PC-3 (cell line): ENCODE results near the gene SHROOM3. TPM values are rescaled to one million over a fixed set of nuclear protein-coding genes. Genes with fewer than 3 reads are reported as not detected.

Experiments
- ATAC-seq: fragments of 200-7000 bp; cut with Tn5 transposase; 2 replicates; pipeline ENCODE4 v1.9.1; 2020; ENCODE audit warnings: mild to moderate bottlenecking, moderate library complexity
- BruUV-seq: library from RNA; stranded (reverse); fragments of 400-500 nt; replicated peaks from 2 replicates; lab custom pipeline; 2021; lab: Mats Ljungman, UMichigan
- CTCF ChIA-PET: fragments of 300-600 bp; sonication (Branson Sonifier 250); formaldehyde crosslinking; loops from one replicate; lab custom pipeline; 2022; ENCODE audit warnings: antibody characterized with exemption; lab: Charles Lee
- POLR2A ChIA-PET: fragments of 300-600 bp; sonication (Branson Sonifier 250); formaldehyde crosslinking; loops from one replicate; lab custom pipeline; 2022; ENCODE audit warnings: antibody characterized with exemption; ENCODE audit not compliant: unreplicated experiment; lab: Charles Lee
- DNase-seq: peaks from one replicate; pipeline ENCODE4 v3.0.0-alpha.2; 2015
- H2AFZ ChIP-seq: fragments of 300-600 bp; sonication (generic); 2 replicates; pipeline ENCODE4 v1.6.0; 2016; ENCODE audit warnings: antibody characterized with exemption, low read length
- H3F3A ChIP-seq: fragments of 300-600 bp; sonication (generic); one replicate; pipeline ENCODE4 v1.6.0; 2017; ENCODE audit warnings: antibody characterized with exemption, low read length, control low read depth, mild to moderate bottlenecking; ENCODE audit not compliant: unreplicated experiment
- H3K27ac ChIP-seq: fragments of 300-600 bp; sonication (generic); 2 replicates; pipeline ENCODE4 v1.5.1; 2016; ENCODE audit warnings: mild to moderate bottlenecking, low read length
- H3K27me3 ChIP-seq: fragments of 300-600 bp; sonication (generic); 2 replicates; pipeline ENCODE4 v1.6.1; 2016; ENCODE audit warnings: low read length, mixed read lengths
- H3K36me3 ChIP-seq: fragments of 300-600 bp; sonication (generic); 2 replicates; pipeline ENCODE4 v1.6.1; 2016; ENCODE audit warnings: low read depth, mixed run types, low read length, mixed read lengths
- H3K4me1 ChIP-seq: fragments of 300-600 bp; sonication (generic); 2 replicates; pipeline ENCODE4 v1.5.1; 2016; ENCODE audit warnings: low read length; ENCODE audit not compliant: insufficient read depth
- H3K4me2 ChIP-seq: fragments of 300-600 bp; sonication (generic); 2 replicates; pipeline ENCODE4 v1.6.0; 2016; ENCODE audit warnings: low read length
- H3K4me3 ChIP-seq: fragments of 300-600 bp; sonication (generic); 2 replicates; pipeline ENCODE4 v1.5.1; 2016; ENCODE audit warnings: mild to moderate bottlenecking, low read length, mixed read lengths
- H3K79me2 ChIP-seq: fragments of 300-600 bp; sonication (generic); 2 replicates; pipeline ENCODE4 v1.6.1; 2017; ENCODE audit warnings: low read length, mixed read lengths
- H3K9ac ChIP-seq: fragments of 300-600 bp; sonication (generic); 2 replicates; pipeline ENCODE4 v1.6.0; 2016; ENCODE audit warnings: mild to moderate bottlenecking, low read length
- H3K9me2 ChIP-seq: fragments of 300-600 bp; sonication (generic); replicated peaks from 2 replicates; pipeline ENCODE4 v1.6.1; 2016; ENCODE audit warnings: mixed run types, low read length, mixed read lengths
- H3K9me3 ChIP-seq: fragments of 300-600 bp; sonication (generic); 2 replicates; pipeline ENCODE4 v1.6.1; 2016; ENCODE audit warnings: low read length, mixed read lengths
- H4K20me1 ChIP-seq: fragments of 300-600 bp; sonication (generic); 2 replicates; pipeline ENCODE4 v1.6.1; 2016; ENCODE audit warnings: low read length, mixed read lengths
- CTCF ChIP-seq: fragments of 300-600 bp; sonication (generic); conservative IDR thresholded peaks from 2 replicates; pipeline ENCODE4 v1.5.1; 2017; ENCODE audit warnings: antibody characterized with exemption, low read depth, mild to moderate bottlenecking, low read length
- EZH2 ChIP-seq: fragments of 300-600 bp; sonication (generic); IDR thresholded peaks from one replicate; pipeline ENCODE4 v1.6.1; 2017; ENCODE audit warnings: antibody characterized with exemption, mild to moderate bottlenecking, low read length; ENCODE audit not compliant: unreplicated experiment
- EZH2phosphoT487 ChIP-seq: fragments of 300-600 bp; sonication (generic); IDR thresholded peaks from 2 replicates; pipeline ENCODE4 v1.6.1; 2018; ENCODE audit warnings: mild to moderate bottlenecking, antibody characterized with exemption, low read length, borderline replicate concordance
- intact Hi-C: fragments of 100-400 bp; cut with micrococcal nuclease; formaldehyde crosslinking; loops from 2 replicates; pipeline ENCODE4 v1.9.0; 2023
- total RNA-seq: library from RNA; depleted of rRNA; stranded (reverse); fragments of >200 nt; gene quantifications from 2 replicates; pipeline ENCODE4 v1.2.3, GENCODE V29; 2014

SHROOM3 gene
- total RNA-seq, 1 experiment from 2014 or later = 27.8 TPM

- H3K4me1 ChIP-seq = peaks cover 12% of the 10 kb centered on the region
- H3K9me3 ChIP-seq = no peaks in the 10 kb centered on the region
- CTCF ChIA-PET = no interaction called here
- no peak for ATAC-seq
- intact Hi-C loops = loop anchor here (10.0 kb wide), 1 partner anchor 157 kb away; the partner anchor contains the start of gene SEPTIN11
- H3K9me2 ChIP-seq = no peaks in the 10 kb centered on the region
- no peak overlapping the region for H3K4me2 ChIP-seq
- POLR2A ChIA-PET = no interaction called here
- H3K27ac ChIP-seq = no peak overlapping the region
- DNase-seq = no peak
- no peaks in the 10 kb centered on the region for H3K36me3 ChIP-seq
- no peaks in the 10 kb centered on the region for H4K20me1 ChIP-seq
- no peak overlapping the region for H3K9ac ChIP-seq
- H3F3A ChIP-seq = no peaks in the 10 kb centered on the region
- H3K27me3 ChIP-seq = no peaks in the 10 kb centered on the region
- no peak overlapping the region for H3K4me3 ChIP-seq
- no TSS peak for BruUV-seq
- no peaks in the 10 kb centered on the region for H3K79me2 ChIP-seq
- H2AFZ ChIP-seq = no peak overlapping the region
- TF ChIP-seq EZH2 = no peak
- no peak for TF ChIP-seq CTCF
- TF ChIP-seq EZH2phosphoT487 = no peak
Observed at GRCh38 chr4:76787898-76788297, 352.9 kb downstream of the SHROOM3 start.

GRCh38 chr4:76790377-76790776 lies 355.3 kb downstream of the SHROOM3 start:
- DNase-seq (no peak), ATAC-seq (no peak)
- H3F3A ChIP-seq = no peaks in the 10 kb centered on the region
- BruUV-seq = no TSS peak
- no peaks in the 10 kb centered on the region for H4K20me1 ChIP-seq
- H3K4me1 ChIP-seq = no peaks in the 10 kb centered on the region
- no peaks in the 10 kb centered on the region for H3K9me2 ChIP-seq
- H3K27ac ChIP-seq = no peak overlapping the region
- H3K9me3 ChIP-seq = no peaks in the 10 kb centered on the region
- no peak overlapping the region for H2AFZ ChIP-seq
- H3K9ac ChIP-seq = no peak overlapping the region
- H3K79me2 ChIP-seq = no peaks in the 10 kb centered on the region
- TF ChIP-seq EZH2phosphoT487 (no peak), EZH2 (no peak), CTCF (no peak)
- no peaks in the 10 kb centered on the region for H3K36me3 ChIP-seq
- intact Hi-C loops = no loop called here
- H3K27me3 ChIP-seq = no peaks in the 10 kb centered on the region
- H3K4me2 ChIP-seq = no peak overlapping the region
- ChIA-PET CTCF (no interaction called here), POLR2A (interaction anchor here (0.5 kb wide), 1 partner anchor 269 kb away, joined by 5 read pairs; no protein-coding TSS in a partner anchor)
- no peak overlapping the region for H3K4me3 ChIP-seq

- Histone ChIP-seq H3K9me2 (no peaks in the 10 kb centered on the region), H4K20me1 (no peaks in the 10 kb centered on the region), H2AFZ (no peak overlapping the region), H3K9me3 (no peaks in the 10 kb centered on the region), H3K4me2 (no peak overlapping the region), H3K4me1 (no peaks in the 10 kb centered on the region), H3K79me2 (no peaks in the 10 kb centered on the region), H3K4me3 (no peak overlapping the region), H3K36me3 (no peaks in the 10 kb centered on the region), H3K9ac (no peak overlapping the region), H3K27ac (no peak overlapping the region), H3F3A (no peaks in the 10 kb centered on the region), H3K27me3 (no peaks in the 10 kb centered on the region)
- intact Hi-C loops = no loop called here
- POLR2A ChIA-PET = no interaction called here
- no TSS peak for BruUV-seq
- no peak for ATAC-seq
- CTCF ChIA-PET = no interaction called here
- DNase-seq = no peak
- TF ChIP-seq CTCF (no peak), EZH2 (no peak), EZH2phosphoT487 (no peak)
Observed at GRCh38 chr4:76791479-76791878, 356.4 kb downstream of the SHROOM3 start.
